GM21381 (cell line): ENCODE results near the gene PTPRU.

Experiments used
- ATAC-seq: cut with Tn5 transposase; IDR thresholded peaks from one replicate; pipeline ENCODE4 v1.9.1; 2021; ENCODE audit warnings: mild to moderate bottlenecking, moderate library complexity; ENCODE audit not compliant: unreplicated experiment

The PTPRU gene

DNA sequence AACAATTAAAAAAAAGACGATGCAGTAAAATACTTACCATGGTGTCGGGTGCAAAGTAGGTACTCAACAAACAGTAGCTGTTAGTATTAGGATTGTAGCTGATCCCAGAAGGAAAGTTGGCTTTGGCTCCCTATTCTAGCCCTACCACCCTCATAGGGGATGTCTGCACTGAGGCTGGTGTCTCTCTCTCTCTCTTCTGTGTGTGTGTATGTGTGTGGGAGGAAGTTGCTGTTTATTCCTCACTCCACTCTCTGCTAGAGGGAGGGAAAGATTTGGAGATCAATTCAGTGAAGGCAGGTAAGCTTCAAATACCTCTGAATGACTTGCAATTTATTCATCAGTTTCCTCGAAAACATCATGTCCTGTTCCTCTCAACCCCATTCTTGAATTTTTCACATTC lies 124.4 kb downstream of the PTPRU start:
- ATAC-seq = no peak

DNA sequence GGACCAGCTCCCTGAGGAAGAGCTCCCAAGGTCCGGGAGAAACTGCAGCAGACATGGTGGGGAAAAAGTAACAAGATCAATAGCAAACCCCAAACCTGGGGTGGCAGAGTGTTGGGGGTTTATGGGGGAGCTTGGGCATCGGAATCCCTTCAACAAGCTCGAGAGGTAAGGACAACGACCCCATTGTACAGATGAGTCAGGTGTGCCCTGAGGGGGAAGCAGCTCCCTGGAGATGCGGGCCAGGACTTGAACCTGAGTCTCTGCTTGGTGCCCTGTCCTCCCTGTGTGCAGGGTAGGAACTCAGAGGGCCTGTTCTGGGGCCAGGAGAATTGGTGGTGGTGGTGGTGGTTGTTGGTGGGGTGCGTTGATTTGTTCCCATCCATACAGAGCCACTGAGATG lies 125.4 kb downstream of the PTPRU start:
- no peak for ATAC-seq

DNA sequence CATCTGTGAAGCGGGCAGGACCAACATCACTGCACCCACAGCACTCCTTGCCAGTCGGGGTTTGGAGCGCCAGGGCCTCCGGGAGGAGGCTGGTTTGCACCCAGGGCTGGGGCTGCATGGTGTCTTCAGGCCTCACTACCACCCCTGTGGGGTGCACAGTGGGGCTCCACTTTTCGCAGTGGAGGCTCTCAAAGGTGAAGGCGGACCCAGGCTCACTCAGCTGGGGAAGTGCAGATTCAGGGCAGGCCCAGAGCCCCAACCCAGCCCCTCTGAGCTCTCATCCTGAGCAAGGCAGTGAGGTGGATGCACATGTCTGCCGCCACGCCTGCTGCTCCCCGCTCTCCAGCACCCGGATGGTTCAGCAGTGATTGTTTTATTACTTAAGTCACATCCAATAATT lies 125.8 kb downstream of the PTPRU start:
- ATAC-seq = no peak

DNA sequence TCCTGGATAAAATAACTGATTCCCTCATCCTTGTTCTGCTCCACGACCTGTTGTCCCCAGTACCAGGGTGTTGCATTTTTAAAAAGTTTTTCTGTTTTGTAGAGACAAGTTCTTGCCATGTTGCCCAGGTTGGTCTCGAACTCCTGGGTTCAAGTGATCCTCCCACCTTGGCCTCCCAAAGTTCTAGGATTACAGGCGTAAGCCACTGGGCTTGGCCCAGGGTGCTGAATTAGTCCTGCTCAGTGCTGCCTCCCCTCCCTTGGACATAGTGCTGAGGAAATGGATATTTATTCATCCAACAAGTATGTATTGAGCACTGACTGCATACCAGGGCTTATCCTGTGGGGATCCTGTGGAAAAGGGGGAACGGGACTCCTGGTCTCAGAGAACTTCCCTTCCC lies 126.4 kb downstream of the PTPRU start:
- ATAC-seq = no peak

DNA sequence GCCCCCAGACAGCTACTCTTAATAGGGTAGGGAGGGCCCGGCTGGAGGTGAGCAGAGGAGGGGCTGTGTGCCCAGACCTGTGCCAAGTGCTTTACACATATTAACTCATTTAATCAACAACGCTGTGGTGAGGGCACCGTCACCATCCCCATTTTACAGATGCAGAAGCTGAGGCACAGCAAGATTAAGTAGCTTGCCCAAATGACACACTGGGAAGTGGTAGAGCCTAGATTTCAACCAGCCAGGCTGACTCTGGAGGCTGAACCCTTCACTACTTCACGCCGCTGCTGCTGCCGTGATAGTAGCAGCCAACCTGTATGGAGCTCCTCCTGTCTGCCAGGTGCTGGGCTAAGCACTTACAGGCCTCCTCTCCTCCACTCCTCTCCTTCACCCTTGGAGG lies 127.2 kb downstream of the PTPRU start:
- ATAC-seq = no peak

DNA sequence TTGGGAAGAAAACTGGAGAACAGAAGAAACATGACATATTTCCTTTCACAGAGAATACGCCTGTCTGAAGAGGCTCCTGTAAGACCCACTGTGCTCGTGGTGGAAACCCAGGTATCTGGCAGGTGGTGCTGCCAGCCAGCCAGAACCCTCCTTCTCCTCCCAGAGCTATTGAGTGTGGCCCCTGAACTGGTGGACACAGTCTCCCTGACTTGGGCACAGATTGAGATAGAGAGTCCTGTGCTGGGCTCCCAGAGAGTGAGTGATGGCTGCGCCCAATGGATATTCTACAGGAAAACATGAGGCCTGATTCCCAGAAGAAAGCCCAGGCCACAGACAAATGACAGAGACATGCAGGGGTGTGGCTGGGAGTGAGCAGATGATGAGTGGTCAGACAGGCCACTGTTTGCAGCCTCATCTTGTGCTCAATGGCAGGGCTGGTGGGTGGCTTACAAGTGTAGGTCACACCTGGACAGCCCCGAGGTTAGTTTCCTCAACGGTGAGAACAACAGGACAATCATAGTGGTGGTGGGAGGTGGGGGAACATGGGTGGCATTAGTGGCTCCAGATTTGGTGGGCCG lies 127.9 kb downstream of the PTPRU start:
- ATAC-seq = no peak

DNA sequence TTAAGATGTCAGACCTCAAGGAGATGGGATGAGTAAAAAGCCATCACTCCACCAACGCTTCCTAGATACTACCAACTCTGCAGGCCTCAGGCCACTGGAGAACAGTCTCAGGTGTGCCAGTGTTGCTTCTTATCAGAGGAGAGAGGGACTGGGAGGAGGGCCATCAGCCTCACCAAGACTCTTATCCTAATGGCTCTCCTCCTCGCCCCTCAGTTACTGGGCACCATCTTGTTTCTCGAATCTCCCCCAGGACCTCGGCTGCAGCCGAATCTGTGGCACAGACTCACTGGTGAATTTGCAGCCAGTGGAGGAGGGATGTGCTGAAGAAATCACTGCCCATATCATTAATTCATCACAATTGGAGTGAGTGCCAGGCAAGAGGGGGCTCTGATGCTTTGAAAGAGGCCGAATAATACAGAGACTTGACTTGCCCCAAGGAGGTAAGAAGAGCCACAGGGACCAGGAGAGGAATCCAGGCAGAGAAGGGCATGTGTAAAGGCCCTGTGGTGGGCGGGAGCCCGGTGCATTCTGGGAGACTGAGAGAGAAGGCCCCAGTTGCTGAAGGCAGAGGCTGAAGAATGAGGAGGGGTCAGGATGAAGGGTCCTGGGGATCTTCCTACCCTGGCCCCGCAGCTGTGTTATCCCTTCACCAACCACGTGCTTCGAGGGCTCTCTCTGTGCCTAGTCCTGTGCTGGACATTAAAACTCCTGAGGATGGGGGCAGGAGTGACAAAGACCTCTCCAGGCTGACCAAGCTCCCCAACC lies 129.8 kb downstream of the PTPRU start:
- no peak for ATAC-seq

DNA sequence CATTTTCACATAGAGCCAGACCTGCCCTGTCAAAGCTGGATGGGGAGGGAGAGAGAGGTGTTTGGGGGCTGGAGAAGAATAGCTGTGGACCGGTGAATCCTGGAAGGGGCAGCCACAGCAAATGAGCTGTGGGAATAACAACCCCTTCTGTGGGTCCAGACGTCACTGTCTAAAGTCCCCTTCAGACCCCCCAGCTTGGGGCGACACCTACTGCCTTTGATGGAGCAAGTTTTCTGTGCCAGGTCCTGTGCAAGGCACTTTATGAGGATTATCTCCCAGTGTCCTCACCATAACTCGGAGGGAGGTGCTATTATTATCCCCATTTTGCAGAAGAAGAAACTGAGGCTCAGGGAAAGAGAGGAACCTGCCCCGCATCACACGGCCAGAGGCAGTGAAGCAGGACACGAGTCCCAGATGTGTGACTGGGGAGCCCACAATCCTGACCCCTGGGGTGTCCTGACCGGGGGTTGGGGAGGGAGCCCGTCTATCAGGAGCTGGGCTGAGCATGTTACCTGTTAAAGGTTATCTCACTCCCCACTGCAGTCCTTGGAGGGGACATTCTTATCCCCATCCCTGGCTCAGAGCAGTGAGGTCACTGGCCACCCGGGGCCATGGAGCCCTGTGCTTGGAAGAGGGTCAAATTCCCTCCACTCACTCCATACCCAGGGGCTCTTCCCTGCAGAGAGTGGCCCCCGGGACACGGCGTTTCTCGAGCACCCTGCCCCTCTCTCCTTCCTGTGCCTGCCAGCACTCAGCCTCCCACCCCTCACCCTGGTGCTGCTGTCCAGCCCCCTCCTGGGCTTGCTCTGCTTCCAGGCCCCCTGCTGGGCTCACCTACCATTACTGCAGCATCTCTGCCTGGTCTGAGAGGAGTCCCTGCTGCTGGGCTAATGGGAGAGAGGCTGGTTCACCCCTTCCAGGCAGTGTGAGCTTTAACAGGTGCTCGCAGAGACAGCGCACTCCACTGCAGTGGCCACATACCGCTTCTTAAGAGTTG lies 132.9 kb downstream of the PTPRU start:
- no peak for ATAC-seq

DNA sequence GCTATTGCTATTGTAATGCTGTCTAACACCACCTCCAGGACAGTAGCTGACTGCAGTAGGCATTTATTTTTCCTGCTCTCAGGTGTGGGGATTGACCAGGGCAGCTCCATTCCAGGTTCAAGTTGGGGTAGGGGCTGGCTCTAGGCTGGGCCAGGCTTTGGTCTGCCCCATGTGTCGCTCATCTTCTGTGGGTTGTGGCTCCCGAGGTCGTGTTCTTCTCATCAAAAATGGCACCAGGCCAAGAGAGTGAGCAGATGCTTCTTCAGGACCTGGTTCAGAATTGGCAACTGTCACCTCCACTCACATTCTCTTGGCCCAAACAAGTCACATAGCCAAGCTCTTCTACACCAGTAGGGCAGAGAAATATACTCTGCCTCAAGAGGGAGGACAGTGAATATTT lies 133.7 kb downstream of the PTPRU start:
- no peak for ATAC-seq

DNA sequence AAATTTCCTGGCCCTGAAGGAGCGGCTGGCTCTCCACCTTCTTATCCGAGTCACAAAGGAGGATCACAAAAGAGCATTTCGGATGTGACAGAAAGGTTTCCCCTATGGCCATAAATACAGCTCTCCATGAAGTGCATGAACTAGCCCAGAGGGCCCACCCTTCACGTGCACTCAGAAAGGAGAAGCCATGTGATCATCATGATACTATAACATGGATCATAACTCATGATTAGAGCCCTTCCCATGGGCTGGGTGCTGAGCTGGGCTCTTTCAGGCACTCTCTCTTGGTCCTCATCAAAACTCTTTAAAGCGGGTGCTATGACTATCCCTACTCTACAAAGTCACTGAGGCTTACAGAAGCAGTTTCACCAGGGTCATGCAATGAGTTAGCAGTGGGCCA lies 135.0 kb downstream of the PTPRU start:
- no peak for ATAC-seq

DNA sequence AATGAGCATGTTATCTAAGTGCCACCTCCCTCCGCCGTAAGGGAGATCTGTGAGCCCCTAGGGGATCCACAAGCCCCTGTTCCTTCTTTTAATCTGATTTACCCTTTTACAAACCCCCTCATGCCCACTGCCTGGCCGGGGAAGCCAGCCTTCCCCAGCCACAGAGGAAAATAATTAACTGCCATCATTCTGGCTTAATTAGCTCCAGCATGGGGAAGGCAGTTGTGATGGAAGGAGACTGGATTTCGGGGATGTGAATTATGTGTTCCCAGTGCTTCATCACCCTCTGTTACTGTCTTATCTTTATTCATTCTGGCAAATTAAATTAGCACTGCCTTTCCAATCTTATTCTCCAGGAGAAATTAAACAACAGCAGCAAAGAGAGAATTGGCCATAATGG lies 135.8 kb downstream of the PTPRU start:
- no peak for ATAC-seq
